NCI-H146 (cell line): ENCODE data around the gene MAP3K7.
"Not testable (repeated sequence)": the region's sequence is repeated elsewhere in the genome, so short reads cannot be mapped to it uniquely, and the experiment has no call there.

Experiments used
- DNase-seq: peaks from one replicate; lab custom pipeline; 2025; lab: John Stamatoyannopoulos, UW

MAP3K7 gene

GRCh38 chr6:90578894-90579549, 7.8 kb downstream of the MAP3K7 start:
- no peak for DNase-seq

DNA sequence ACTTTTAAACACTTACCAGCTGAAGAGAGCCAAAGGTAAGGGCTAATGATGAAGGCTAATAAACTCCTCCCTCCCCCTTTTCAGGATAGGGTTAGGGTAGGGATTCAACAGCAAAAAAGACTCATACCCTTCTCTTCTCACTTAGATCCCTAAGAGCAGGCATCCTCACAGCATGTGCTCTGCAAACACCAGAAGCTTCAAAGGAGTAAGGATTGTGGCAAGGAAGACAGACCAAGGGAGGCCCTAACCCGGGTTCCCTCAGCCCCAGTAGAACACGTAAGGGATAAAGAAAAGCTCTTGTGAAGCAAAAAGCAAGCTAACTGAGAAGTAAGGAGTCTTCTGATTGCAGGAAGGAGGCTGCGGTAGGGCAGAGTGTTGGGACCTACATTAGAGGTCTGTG, 11.6 kb downstream of the MAP3K7 start:
- no peak for DNase-seq

DNA sequence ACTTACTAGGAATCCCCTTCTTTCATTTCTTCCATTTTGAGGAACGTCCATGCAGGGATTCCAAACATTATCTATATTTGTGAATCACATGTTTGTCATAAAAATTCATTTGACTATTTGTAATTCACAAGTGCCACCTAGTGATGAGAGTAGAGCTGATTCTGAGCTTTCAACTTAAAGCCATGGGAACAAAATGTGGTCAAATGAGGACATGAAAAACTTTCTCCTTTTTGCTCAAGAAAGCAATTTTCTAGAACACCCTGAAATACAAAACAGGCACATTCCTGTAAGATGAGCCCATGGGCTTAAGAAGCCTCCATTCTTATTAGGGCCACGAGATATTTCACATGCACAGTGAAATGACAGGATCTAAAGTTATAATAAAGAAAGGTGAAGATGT, 12.3 kb downstream of the MAP3K7 start:
- DNase-seq = no peak

GRCh38 chr6:90573624-90574023, 13.2 kb downstream of the MAP3K7 start:
- DNase-seq = no peak

DNA sequence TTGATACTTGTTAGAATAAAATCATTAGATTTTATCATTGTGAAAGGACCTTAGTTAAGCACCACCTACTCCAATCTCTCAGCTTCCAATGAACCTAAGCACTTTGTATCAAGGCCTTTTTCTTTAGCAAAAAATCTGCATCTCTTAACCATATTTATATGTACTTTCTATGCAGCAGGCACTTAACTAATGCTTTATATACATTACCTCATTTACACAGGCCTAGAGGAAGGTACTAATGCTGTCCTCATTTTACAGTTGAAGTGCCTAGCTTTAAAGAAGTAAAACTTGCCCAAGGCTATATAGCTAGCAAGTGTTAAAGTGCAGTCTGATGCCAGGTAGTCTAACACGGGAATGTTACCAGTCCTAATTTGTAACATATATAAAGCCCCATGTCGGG, 14.0 kb downstream of the MAP3K7 start:
- no peak for DNase-seq

DNA sequence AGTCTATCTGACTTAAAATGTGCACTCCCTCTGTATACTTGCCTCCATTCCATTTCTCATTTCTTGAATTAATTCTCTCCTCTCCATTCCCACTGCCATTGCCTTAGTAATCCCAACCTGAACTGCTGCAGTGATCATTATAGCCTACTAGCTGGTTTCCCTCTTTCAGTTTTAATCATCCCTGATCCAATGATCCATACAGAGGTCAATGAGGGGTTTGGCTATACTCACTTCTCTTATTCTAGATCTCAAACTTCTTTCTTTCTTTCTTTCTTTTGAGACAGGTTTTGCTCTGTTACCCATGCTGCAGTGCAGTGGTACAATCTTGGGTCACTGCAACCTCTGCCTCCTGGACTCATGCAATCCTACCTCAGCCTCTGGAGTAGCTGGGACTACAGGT, 17.6 kb downstream of the MAP3K7 start:
- no peak for DNase-seq

DNA sequence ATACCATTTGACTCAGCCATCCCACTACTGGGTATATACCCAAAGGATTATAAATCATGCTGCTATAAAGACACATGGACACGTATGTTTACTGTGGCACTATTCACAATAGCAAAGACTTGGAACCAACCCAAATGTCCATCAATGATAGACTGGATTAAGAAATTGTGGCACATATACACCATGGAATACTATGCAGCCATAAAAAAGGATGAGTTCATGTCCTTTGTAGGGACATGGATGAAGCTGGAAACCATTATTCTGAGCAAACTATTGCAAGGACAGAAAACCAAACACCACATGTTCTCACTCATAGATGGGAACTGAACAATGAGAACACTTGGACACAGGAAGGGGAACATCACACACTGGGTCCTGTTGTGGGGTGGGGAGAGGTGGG, 19.2 kb downstream of the MAP3K7 start:
- not testable (repeated sequence) for DNase-seq

DNA sequence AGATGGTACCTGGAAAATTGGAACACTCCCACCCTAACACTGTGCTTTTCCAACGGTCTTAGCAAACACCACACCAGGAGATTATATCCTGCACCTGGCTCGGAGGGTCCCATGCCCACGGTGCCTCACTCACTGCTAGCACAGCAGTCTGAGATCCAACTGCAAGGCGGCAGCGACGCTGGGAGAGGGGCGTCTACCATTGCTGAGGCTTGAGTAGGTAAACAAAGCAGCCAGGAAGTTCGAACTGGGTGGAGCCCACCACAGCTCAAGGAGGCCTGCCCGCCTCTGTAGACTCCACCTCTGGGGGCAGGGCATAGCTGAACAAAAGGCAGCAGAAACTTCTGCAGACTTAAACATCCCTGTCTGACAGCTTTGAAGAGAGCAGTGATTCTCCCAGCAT, 24.5 kb downstream of the MAP3K7 start:
- DNase-seq = not testable (repeated sequence)

DNA sequence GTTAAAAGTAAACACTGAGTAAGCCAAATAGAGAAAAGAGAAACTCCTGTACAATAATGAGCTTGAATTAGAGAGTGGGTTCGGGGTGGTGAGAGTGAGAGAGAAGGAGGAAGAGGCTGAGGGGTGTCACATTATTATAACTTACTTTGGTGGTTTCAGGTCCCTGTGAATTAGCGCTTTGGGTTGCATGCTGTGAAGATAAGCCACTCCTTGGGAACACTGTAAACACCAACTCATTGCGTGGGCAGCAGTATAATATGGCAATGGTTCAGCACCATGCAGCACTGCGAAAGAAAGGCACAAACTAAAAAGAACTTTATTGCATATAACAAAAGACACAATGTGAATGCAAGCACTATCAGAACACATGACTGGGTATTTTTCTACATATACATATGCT, 26.9 kb downstream of the MAP3K7 start:
- DNase-seq = no peak

DNA sequence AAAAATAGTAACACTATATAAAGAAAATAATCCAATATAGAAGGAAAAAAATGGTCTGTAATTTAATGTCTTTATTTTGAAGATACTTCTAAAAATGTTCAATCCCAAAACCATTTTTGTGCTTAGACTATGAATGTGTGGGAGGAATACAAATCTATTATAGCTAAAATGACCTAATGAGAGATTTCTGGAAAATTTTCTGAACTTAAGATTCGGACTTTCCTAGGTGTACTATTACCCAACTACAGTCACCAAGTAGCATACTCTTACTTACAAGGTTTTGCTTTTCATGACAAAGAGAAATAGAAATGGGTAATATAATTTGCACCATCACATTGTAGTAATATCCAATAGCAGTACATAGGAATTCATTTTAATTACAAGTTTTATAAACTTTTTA, 29.9 kb downstream of the MAP3K7 start:
- no peak for DNase-seq

DNA sequence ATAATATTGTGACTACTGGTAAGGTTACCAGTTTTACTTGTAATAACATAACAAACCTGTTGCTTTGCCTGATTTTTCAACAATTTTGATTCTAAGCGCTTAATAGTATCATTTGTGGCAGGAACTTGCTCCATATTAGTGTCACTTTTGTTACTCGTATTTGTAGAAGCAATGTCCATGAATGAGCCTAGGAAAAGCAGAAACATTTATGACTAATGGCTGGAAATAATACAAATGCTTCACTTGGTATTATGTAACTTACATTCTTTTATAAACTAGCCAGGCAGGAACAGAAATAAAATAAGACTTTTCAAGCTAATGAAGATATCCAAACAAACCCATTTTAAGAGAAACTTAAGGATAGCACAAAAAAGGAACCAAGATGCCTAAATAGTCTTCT, 38.9 kb downstream of the MAP3K7 start:
- DNase-seq = no peak

GRCh38 chr6:90547079-90547478, 39.8 kb downstream of the MAP3K7 start:
- no peak for DNase-seq

GRCh38 chr6:90545448-90545847, 41.4 kb downstream of the MAP3K7 start:
- DNase-seq = no peak

DNA sequence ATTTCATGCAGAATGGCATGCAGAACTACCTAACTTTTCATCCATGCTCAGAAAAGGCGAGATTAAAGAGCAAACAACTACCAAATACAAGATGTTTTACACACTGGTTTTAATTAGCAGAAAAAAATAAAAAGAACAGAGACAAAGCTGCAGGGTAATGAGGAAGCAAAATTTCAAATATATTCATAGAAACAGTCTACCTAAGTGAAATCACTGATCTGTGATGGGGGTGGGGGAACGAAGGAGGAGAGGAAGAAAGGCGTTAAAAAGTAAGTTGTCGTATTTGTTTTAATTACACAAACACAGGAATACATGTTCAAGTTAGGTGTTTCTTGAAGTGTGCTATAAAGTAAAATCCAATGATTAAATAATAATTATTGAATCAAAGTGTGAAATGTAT, 42.1 kb downstream of the MAP3K7 start:
- DNase-seq = no peak

DNA sequence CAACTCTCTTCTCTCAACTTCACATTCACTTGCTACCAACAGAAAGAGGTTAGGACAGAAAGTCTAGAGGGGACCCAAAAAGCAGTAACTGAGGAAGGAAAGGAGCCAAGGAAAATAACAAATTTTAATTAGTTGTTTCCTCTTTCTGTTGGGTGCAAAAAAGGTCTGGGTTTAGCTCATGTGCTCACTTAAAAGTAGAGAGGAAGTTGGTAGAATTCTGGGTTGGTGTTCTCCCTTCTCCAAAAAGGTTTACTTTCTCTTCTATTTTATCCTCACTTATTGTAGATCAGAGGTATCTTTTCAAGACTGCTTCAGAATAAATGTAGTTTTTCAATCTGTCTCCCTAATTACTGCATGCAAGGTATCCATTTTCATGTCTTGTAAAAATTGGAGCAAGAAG, 42.8 kb downstream of the MAP3K7 start:
- DNase-seq = no peak

DNA sequence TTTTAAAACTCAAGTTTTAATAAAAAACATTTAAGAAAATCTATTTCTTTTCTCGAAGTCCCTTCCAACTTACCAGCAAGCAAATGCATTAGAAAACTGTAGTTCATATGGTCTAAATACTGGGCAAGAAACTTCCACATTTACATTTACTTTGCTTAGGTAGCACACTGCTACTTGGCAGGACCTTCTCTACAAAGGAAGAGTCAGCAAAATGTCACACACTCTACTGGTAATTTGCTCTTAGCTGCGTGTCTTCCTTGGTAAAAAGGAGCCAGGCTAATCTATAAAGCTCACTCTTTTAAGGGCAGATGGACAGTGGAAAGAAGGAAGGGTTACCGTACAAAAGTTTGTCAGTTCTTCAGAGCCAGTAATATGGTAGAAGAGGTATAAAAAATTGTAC, 45.7 kb downstream of the MAP3K7 start:
- DNase-seq = no peak

DNA sequence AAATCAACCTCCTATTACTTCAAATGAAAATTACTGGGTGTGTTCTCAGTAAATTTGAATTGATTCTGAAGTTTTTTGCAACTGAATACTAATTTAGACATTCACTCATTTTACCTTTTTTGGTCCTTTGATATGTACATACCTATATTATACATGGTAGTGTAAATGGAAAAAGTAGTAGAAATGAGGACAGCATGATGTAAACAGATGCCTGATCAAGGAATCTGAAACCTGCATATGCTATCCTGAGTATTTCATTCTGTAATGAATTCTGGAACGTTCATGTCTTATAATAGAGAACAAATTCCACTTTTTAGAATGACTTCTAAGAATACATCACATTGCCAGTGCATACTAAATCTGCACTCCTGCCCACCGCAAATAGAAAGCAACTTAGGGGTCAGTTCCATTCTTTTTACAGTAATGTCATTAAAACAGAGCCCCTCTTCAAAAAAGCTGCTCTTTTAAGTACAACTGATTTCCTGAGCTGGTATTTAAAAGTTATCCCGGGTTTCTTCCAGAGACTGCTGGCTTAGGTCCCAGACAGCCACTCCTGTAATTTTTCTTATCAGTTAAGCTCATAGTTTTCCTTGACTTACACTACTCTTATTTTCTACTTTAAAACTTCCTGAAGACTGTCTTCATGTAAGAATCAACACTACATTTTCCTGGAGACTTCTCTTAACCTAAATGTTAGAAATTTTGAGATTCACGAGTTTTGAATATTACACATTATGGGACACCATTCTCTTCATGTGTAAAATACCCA, 48.4 kb downstream of the MAP3K7 start:
- no peak for DNase-seq

DNA sequence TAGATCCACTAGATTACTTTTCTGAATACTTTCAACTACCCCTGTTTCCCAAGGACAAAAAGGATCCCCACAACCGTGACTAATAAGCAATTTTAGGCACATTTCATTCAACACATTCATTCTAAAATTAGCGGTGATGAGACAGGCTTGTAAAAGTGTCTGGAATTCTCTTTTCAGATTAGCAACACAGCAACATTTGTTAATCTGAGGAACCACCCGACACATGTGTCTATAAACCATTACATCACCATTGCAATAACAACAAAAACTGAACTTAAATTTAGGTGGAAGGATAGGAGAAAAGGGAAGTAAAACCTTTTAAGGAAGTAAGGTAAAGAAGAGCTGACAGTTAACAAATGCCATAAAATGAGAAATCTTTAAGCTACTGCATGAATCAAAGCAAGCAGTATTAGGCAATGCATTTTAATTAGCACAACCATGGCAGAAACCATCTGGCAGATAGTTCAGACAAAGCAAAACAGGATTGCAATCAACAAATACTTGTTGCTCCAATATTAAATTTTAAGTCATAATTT, 49.1 kb downstream of the MAP3K7 start:
- no peak for DNase-seq

GRCh38 chr6:90537027-90537426, 49.8 kb downstream of the MAP3K7 start:
- DNase-seq = no peak

DNA sequence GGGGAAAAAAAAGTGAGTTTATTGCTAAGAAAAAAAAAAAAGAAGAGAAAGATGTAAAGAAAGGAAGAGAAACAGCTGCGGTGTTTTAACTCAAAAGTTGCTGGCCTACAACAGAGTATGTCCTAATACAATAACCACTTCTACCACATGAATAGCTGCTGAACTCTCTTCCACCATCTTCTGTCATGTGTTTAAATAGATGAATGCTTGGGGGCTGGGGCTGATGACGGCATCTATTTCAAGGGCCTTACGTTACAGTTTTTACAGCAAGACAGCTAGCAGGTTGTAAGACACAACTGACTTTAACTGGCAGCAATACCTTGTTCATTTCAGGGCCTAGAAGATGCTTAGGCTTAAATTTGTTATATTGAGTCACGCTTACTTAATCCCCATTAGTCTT, 50.4 kb downstream of the MAP3K7 start:
- no peak for DNase-seq

GRCh38 chr6:90534337-90535025, 52.4 kb downstream of the MAP3K7 start:
- no peak for DNase-seq

GRCh38 chr6:90533615-90534336, 53.1 kb downstream of the MAP3K7 start:
- no peak for DNase-seq
